ENCODE results near the gene BDKRB2. TPM values are rescaled to one million over a fixed set of nuclear protein-coding genes. Genes with fewer than 3 reads are reported as not detected.

The BDKRB2 gene
- polyA plus RNA-seq, 1 experiment: 26.8 TPM

DNA sequence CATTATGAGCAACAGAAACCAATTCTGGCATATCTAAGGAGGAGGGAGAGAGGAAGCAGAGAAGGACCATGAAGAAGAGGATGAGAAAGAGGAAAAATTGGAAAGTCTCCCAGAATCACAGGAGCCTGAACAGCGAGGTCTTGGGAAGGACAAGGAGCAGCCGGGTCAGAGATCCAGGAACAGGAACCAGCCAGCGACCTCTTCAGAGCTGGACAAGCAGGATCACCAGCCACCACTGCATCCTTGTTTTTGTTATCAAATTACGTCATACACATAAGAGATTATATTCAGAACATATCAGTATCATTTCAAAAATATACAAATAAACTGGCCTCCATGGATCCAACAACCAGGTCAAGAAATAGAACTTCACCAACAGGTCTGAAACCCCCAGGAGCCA lies 22.1 kb upstream of the BDKRB2 start:
- Histone ChIP-seq H3K27me3 (ENCODE audit: control insufficient read depth, insufficient read depth, low read length) (peaks cover 2% of the 10 kb centered on the region; the same call in 1 of the 2 replicates), H3K36me3 (ENCODE audit: control insufficient read depth, insufficient read depth, low read length) (no peaks in the 10 kb centered on the region), H3K4me3 (ENCODE audit: low read depth, low read length) (no peak overlapping the region)
- ChIA-PET CTCF (interaction anchor here (1.3 kb wide), 1 partner anchor 11 kb away, joined by 3 read pairs; no protein-coding TSS in a partner anchor), POLR2A (no interaction called here)
- no peak for TF ChIP-seq CTCF (IDR thresholded peaks at IDR 0.05; ENCODE audit: insufficient read depth, low read depth, low read length)
- DNase-seq (ENCODE audit: low read depth): no peak

- Histone ChIP-seq H3K36me3 (ENCODE audit: control insufficient read depth, insufficient read depth, low read length) (no peaks in the 10 kb centered on the region), H3K4me3 (ENCODE audit: low read depth, low read length) (no peak overlapping the region), H3K27me3 (ENCODE audit: control insufficient read depth, insufficient read depth, low read length) (peaks cover 2% of the 10 kb centered on the region; the same call in 1 of the 2 replicates)
- POLR2A ChIA-PET: no interaction called here
- CTCF ChIA-PET: no interaction called here
- no peak for TF ChIP-seq CTCF (IDR thresholded peaks at IDR 0.05; ENCODE audit: insufficient read depth, low read depth, low read length)
- no peak for DNase-seq (ENCODE audit: low read depth)
These were observed 19.9 kb upstream of the BDKRB2 start for GRCh38 chr14:96184737-96185136.

GRCh38 chr14:96187216-96188031 lies 17.2 kb upstream of the BDKRB2 start:
- DNase-seq (ENCODE audit: low read depth): no peak
- POLR2A ChIA-PET: no interaction called here

DNA sequence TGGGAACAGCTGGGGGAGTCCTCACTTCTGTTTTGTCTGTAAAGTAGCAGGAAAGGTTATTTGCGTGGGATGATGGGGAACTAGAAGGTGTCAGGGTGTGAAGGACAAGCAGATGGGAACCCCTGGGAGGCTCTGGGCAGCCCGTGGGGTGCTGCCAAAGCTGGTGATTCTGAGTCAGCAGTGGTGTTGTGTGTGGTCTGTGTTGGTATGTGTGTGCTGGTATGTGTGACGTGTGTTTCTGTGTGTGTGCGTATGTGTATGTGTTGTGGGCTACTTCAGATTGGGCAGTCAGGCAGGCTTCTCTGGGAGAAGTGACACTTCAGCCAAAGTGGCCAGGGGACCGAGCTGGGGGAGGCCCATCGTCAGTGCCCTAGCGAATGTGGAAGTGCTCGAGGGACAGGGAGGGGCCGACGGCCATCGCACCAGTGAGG lies 15.3 kb upstream of the BDKRB2 start:
- no peak overlapping the region for H3K4me3 ChIP-seq (ENCODE audit: low read depth, low read length)
- CTCF ChIA-PET: interaction anchor here (0.8 to 1.3 kb wide), 4 partner anchors 43 to 91 kb away, joined by 3 to 4 read pairs (median 4); no protein-coding TSS in a partner anchor
- POLR2A ChIA-PET: no interaction called here
- H3K27me3 ChIP-seq (ENCODE audit: control insufficient read depth, insufficient read depth, low read length): no peaks in the 10 kb centered on the region; the same call in none of the 2 replicates
- TF ChIP-seq CTCF (IDR thresholded peaks at IDR 0.05; ENCODE audit: insufficient read depth, low read depth, low read length): no peak
- DNase-seq (ENCODE audit: low read depth): no peak
- no peaks in the 10 kb centered on the region for H3K36me3 ChIP-seq (ENCODE audit: control insufficient read depth, insufficient read depth, low read length)

More at GRCh38 chr14:96187216-96188031, 17.2 kb upstream of the BDKRB2 start:
- TF ChIP-seq CTCF (IDR thresholded peaks at IDR 0.05; ENCODE audit: insufficient read depth, low read depth, low read length): no peak
- Histone ChIP-seq H3K27me3 (ENCODE audit: control insufficient read depth, insufficient read depth, low read length) (peaks cover 2% of the 10 kb centered on the region; the same call in 1 of the 2 replicates), H3K36me3 (ENCODE audit: control insufficient read depth, insufficient read depth, low read length) (no peaks in the 10 kb centered on the region), H3K4me3 (ENCODE audit: low read depth, low read length) (no peak overlapping the region)
- CTCF ChIA-PET: interaction anchor here (0.9 kb wide), 1 partner anchor 9 kb away, joined by 4 read pairs; no protein-coding TSS in a partner anchor

DNA sequence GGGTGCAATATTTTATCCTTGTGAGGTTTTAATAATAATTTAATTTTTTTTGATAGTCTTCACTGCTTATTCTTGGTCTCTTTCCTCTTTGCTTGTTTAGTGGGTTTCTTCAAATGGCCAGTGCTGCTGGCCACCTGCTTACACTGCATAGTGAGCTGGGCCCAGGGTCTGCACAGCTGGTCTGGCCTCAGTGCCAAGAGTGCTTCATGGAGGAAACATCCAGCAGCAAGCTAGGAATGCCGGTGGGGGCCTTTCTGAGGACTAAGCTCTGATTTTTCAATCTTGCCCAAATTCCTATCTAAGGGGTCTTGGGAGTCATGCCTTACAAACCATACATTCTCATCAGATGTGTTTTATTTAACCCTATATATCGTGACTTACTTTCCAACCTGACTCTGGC lies 13.3 kb upstream of the BDKRB2 start:
- POLR2A ChIA-PET: no interaction called here
- H3K4me3 ChIP-seq (ENCODE audit: low read depth, low read length): no peak overlapping the region
- H3K27me3 ChIP-seq (ENCODE audit: control insufficient read depth, insufficient read depth, low read length): no peaks in the 10 kb centered on the region; the same call in 1 of the 2 replicates
- no peak for DNase-seq (ENCODE audit: low read depth)
- no peaks in the 10 kb centered on the region for H3K36me3 ChIP-seq (ENCODE audit: control insufficient read depth, insufficient read depth, low read length)
- TF ChIP-seq CTCF (IDR thresholded peaks at IDR 0.05; ENCODE audit: insufficient read depth, low read depth, low read length): no peak
- CTCF ChIA-PET: interaction anchor here (1.6 kb wide), 1 partner anchor 90 kb away, joined by 5 read pairs; no protein-coding TSS in a partner anchor

All from BJ (cell line).